CD4-positive, alpha-beta T cell treated with Interleukin-4 for 4 hours (primary cell): ENCODE results near the gene KCNG1.

ENCODE experiments used
- DNase-seq: peaks from one replicate; pipeline ENCODE4 v3.0.0-alpha.2; 2020

KCNG1 gene

GRCh38 chr20:51034988-51035656 lies 12.2 kb upstream of the KCNG1 start:
- DNase-seq = no peak

- no peak for DNase-seq
Measured at GRCh38 chr20:51034476-51034875, 11.6 kb upstream of the KCNG1 start.

- no peak for DNase-seq
Measured at GRCh38 chr20:51029963-51030920, 7.3 kb upstream of the KCNG1 start.

- DNase-seq = no peak
Measured at GRCh38 chr20:51029556-51029955, 6.6 kb upstream of the KCNG1 start.

GRCh38 chr20:51028616-51029212 lies 5.8 kb upstream of the KCNG1 start:
- no peak for DNase-seq

GRCh38 chr20:51027035-51027795 lies 4.3 kb upstream of the KCNG1 start:
- DNase-seq = no peak

GRCh38 chr20:51026269-51026668 lies 3.4 kb upstream of the KCNG1 start:
- no peak for DNase-seq

GRCh38 chr20:51024761-51025160 lies 1.9 kb upstream of the KCNG1 start:
- DNase-seq = no peak

GRCh38 chr20:51023617-51024155 lies 779 bp upstream of the KCNG1 start:
- no peak for DNase-seq

- DNase-seq = no peak
Measured at GRCh38 chr20:51022227-51022802, 592 bp downstream of the KCNG1 start.

GRCh38 chr20:51021067-51022025 lies 1.6 kb downstream of the KCNG1 start:
- no peak for DNase-seq

- DNase-seq = no peak
Measured at GRCh38 chr20:51020657-51021056, 2.2 kb downstream of the KCNG1 start.

GRCh38 chr20:51019656-51020592 lies 3.0 kb downstream of the KCNG1 start:
- DNase-seq = no peak

- DNase-seq = no peak
Measured at GRCh38 chr20:51017251-51017650, 5.7 kb downstream of the KCNG1 start.

GRCh38 chr20:51016521-51016920 lies 6.4 kb downstream of the KCNG1 start:
- DNase-seq = no peak

GRCh38 chr20:51014797-51015722 lies 7.8 kb downstream of the KCNG1 start:
- DNase-seq = no peak

GRCh38 chr20:51013577-51014330 lies 9.2 kb downstream of the KCNG1 start:
- DNase-seq = no peak

GRCh38 chr20:51012357-51012756 lies 10.6 kb downstream of the KCNG1 start:
- no peak for DNase-seq
